Esophagus squamous epithelium (tissue), 4 donors: ENCODE measurements around the gene PSPN.

Experiments
- CTCF ChIP-seq, 6 experiments: fragments of 450-650 bp in 4 of 6; fragments of 200-600 bp in 2 of 6; sonication (generic) in 2 of 6; IDR thresholded peaks; one replicate each; pipeline ENCODE4 v1.5.1; 2016 to 2019; ENCODE audit warnings: antibody characterized with exemption in 6 of 6, mild to moderate bottlenecking in 4 of 6, moderate library complexity in 4 of 6
- POLR2A ChIP-seq, 4 donors: fragments of 450-650 bp; IDR thresholded peaks; one replicate each; pipeline ENCODE4 v1.6.1; 2017; ENCODE audit warnings: antibody characterized with exemption in 4 of 4, mild to moderate bottlenecking in 4 of 4, moderate library complexity in 3 of 4

GRCh38 chr19:6334490-6335285 is 41.0 kb downstream of the PSPN start:
- TF ChIP-seq CTCF (IDR thresholded peaks at IDR 0.05): no peak
- TF ChIP-seq POLR2A (IDR thresholded peaks at IDR 0.05): no peak
